Measurements from ENCODE around the gene COL18A1. TPM values are rescaled to one million over a fixed set of nuclear protein-coding genes. Genes with fewer than 3 reads are reported as not detected.

The COL18A1 gene
- total RNA-seq, 1 donor from 2014 or later: 535 TPM

DNA sequence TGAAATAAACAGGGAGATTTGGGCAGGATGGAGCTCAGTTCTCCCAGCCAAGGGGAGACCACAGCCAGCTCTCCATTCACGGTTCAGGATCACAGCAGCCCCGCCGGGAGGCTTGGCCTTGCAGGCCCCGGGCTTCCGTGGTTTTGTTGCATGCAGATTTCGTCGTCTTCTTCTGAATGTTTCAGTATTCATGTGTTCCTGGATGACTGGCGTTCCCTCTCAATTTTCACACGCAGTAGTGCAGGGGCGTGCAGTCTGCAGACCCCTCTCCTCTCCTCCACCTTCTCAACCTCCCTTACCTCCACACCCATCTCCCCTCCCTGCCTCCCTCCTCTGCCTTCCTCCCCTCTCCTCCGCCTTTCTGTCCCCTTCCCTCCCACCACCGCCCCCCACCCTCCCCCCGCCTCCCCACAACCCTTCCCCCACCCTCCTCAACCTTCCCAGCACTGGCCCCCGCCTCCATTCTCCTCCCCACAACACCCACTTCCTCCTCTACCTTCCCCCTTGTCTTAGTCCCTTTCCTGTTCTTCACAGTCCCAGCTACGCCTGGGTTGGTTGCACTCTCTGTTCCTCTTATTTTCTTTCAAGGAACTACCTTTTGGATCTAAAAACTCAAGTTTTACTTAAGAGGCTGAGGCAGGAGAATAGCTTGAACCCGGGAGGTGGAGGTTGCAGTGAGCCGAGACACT, 145.7 kb downstream of the COL18A1 start:
- DNase-seq (ENCODE audit: low read depth): no peak
- no peak overlapping the region for H3K4me3 ChIP-seq (ENCODE audit: low read depth, low read length)
- no peak for TF ChIP-seq CTCF (conservative IDR thresholded peaks at IDR 0.05; ENCODE audit: low read depth, low read length)

- no peak for TF ChIP-seq CTCF (conservative IDR thresholded peaks at IDR 0.05; ENCODE audit: low read depth, low read length)
- peak; percentile 78 for DNase-seq (ENCODE audit: low read depth)
- no peak overlapping the region for H3K4me3 ChIP-seq (ENCODE audit: low read depth, low read length)
Measured at GRCh38 chr21:45551316-45551715, 146.4 kb downstream of the COL18A1 start.

DNA sequence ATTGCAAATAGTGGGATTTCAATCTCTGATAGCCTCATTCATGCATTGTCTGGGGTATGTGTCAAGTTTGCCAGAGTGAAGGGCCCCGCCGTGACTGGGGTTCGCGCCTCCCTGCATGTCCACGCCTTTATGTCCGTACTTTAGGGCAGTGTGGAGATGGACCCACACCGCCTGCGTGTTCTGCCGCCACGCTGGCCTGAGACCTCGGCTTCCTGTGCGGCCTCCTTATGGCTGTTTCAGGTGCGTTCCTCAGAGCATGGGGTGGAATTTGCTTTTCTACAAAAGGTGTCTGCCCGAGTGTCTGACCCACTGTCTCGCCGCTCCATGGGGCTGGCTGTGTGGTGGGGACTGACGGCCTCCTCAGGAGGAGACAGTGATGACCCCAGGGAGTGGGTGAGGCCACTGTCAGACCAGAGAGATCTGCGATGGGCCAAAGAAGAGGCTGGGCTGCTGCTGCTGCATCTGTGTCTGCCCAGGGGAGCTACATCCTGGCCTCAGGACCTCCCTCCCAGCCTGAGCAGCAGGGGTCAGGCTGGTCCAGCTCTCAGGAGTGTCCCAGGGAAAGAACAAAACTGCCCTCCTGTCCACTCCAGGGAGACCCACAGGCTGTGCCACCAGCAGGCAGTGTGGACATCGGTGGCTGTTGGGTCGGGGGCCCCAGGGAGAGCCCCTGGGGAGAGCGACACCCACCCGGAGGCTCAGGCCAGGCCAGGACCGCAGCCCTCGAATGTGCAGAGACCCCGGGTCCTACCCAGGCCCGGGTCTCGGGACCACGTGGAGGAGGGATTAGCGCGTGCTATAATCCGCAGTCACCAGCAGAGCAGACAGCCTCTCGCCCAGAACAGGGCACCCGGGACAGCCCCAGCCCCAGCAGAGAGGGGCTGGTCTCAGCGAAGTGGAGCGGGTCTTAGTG, 147.1 kb downstream of the COL18A1 start:
- no peak for DNase-seq (ENCODE audit: low read depth)
- TF ChIP-seq CTCF (conservative IDR thresholded peaks at IDR 0.05; ENCODE audit: low read depth, low read length): no peak
- no peak overlapping the region for H3K4me3 ChIP-seq (ENCODE audit: low read depth, low read length)

DNA sequence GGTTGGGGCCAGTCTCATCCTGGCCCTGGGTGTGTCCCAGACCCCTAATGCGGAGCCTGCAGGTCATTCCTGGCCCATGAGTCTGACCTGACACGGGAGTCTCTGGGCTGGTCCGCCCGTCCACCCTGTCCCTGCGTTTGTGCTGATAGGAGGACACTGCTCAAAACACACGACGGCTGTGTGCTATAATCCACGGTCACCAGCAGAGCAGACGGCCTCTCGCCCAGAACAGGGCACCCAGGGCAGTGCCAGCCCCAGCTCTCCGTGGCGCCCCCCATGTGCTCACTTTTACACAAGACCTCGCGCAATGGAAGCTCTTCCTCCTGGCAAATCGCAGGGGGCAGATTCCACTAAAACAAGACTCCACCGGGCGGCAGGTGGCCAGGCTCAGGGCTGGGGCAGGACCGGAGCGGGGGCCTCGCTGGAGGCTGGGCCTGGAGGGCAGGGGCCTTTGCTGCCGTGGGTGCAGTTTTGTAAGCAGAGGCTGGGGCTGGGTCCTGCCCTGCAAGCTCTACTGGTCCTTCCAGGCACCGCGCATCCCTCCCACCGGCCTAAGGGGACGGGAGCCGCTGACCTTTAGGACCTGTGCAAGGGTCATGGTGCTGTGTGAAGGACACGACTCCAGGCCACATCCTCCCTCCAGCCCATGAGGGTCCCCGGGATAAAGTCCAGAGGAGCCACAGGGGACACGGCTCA, 147.9 kb downstream of the COL18A1 start:
- TF ChIP-seq CTCF (conservative IDR thresholded peaks at IDR 0.05; ENCODE audit: low read depth, low read length): no peak
- DNase-seq (ENCODE audit: low read depth): no peak
- H3K4me3 ChIP-seq (ENCODE audit: low read depth, low read length): no peak overlapping the region

DNA sequence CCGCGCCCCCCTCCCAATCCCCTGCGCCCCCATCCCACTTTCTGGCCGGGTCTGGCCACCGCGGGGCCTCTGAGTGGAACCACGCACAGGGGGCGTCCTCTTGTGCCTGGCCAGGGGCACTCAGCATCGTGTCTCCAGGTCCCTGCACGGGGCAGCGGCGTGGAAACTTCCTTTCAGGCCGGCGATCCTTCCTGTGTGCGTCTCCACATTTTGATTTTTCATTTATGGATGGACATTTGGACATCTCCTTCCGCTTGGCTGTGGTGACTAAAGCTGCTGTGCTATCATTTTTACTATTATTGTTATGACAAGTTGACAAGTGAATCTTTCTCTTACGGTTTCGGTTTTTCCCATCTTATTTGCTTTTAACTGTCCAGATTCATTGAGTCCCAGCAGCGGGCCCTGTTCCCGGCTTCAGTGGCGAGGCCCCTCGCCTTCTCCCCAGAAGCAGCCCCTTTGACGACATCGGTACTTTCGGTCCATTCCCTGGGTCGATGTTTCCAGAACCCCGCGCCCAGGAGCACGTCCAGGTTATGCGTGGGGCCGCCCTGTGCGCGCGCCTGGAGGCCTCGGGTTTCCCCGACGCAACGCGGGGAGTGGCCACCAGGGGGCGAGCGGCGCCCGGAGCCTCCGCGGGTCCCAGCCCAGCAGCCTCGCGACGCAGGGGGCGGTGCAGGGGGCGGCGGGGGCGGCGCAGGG, 149.7 kb downstream of the COL18A1 start:
- no peak for DNase-seq (ENCODE audit: low read depth)
- peak; percentile 66 for TF ChIP-seq CTCF (conservative IDR thresholded peaks at IDR 0.05; ENCODE audit: low read depth, low read length)
- peak overlapping the region; percentile 75 for H3K4me3 ChIP-seq (ENCODE audit: low read depth, low read length)

- peak overlapping the region; percentile 61 for H3K4me3 ChIP-seq (ENCODE audit: low read depth, low read length)
- no peak for TF ChIP-seq CTCF (conservative IDR thresholded peaks at IDR 0.05; ENCODE audit: low read depth, low read length)
- DNase-seq (ENCODE audit: low read depth): no peak
Measured at GRCh38 chr21:45555251-45555556, 150.2 kb downstream of the COL18A1 start.

Data from epithelial cell of proximal tubule (primary cell).